DND-41 (cell line): ENCODE measurements around the gene RICTOR.

Experiments used
- ATAC-seq: fragments of 200-7000 bp; cut with Tn5 transposase; 3 replicates; pipeline ENCODE4 v1.9.1; 2021; ENCODE audit warnings: low read depth; ENCODE audit not compliant: insufficient read depth
- DNase-seq: peaks from one replicate; pipeline ENCODE4 v3.0.0-alpha.2; 2020
- H2AFZ ChIP-seq: 2 replicates; pipeline ENCODE4 v1.6.0; 2012; ENCODE audit warnings: low read depth, low read length
- H3K27ac ChIP-seq: 2 replicates; pipeline ENCODE4 v1.5.1; 2012; ENCODE audit warnings: low read length, inconsistent platforms
- H3K27me3 ChIP-seq: fragments of 200-600 bp; sonication (generic); 2 replicates; pipeline ENCODE4 v1.6.0; 2012; ENCODE audit warnings: low read length, mild to moderate bottlenecking, inconsistent platforms; ENCODE audit not compliant: insufficient read depth, poor library complexity
- H3K36me3 ChIP-seq: 2 replicates; pipeline ENCODE4 v1.5.1; 2012; ENCODE audit warnings: low read length, inconsistent platforms; ENCODE audit not compliant: insufficient read depth
- H3K4me1 ChIP-seq: 2 replicates; pipeline ENCODE4 v1.5.1; 2012; ENCODE audit warnings: mild to moderate bottlenecking, low read length; ENCODE audit not compliant: insufficient read depth
- H3K4me2 ChIP-seq: 2 replicates; pipeline ENCODE4 v1.6.0; 2012; ENCODE audit warnings: mild to moderate bottlenecking, moderate library complexity, low read length, inconsistent platforms; ENCODE audit not compliant: insufficient read depth
- H3K4me3 ChIP-seq, 2 experiments: fragments of 200-600 bp in 1 of 2; shearing (Covaris generic) in 1 of 2; 2 replicates each; pipeline ENCODE4 v1.5.1; 2012 to 2016; ENCODE audit warnings: inconsistent platforms in 2 of 2, low read length in 2 of 2, mild to moderate bottlenecking in 2 of 2, low read depth in 1 of 2, moderate library complexity in 1 of 2
- H3K79me2 ChIP-seq: 2 replicates; pipeline ENCODE4 v1.6.0; 2012; ENCODE audit warnings: low read length, inconsistent platforms; ENCODE audit not compliant: insufficient read depth
- H3K9ac ChIP-seq: 2 replicates; pipeline ENCODE4 v1.6.0; 2012; ENCODE audit warnings: low read depth, mild to moderate bottlenecking, inconsistent platforms, low read length, moderate library complexity
- H3K9me3 ChIP-seq: 2 replicates; pipeline ENCODE4 v1.5.1; 2012; ENCODE audit warnings: low read length, moderate library complexity, mild to moderate bottlenecking, inconsistent platforms; ENCODE audit not compliant: insufficient read depth, severe bottlenecking
- H4K20me1 ChIP-seq: 2 replicates; pipeline ENCODE4 v1.6.0; 2012; ENCODE audit warnings: low read length; ENCODE audit not compliant: insufficient read depth
- CTCF ChIP-seq: IDR thresholded peaks from 2 replicates; pipeline ENCODE4 v1.5.1; 2012; ENCODE audit warnings: borderline replicate concordance, low read length, moderate library complexity, mild to moderate bottlenecking; ENCODE audit not compliant: poor library complexity, severe bottlenecking; ENCODE audit errors: extremely low read depth
- EZH2 ChIP-seq: IDR thresholded peaks from 3 replicates; pipeline ENCODE4 v1.6.1; 2012; ENCODE audit warnings: borderline replicate concordance, low read depth, mild to moderate bottlenecking, moderate library complexity, low read length, inconsistent platforms; ENCODE audit not compliant: severe bottlenecking

Gene RICTOR

GRCh38 chr5:39093352-39093751 lies 19.2 kb upstream of the RICTOR start:
- no peak overlapping the region for H3K4me3 ChIP-seq
- no peak overlapping the region for H3K9ac ChIP-seq
- H3K4me2 ChIP-seq = no peak overlapping the region
- ATAC-seq = no peak
- H3K79me2 ChIP-seq = no peaks in the 10 kb centered on the region
- H3K36me3 ChIP-seq = no peaks in the 10 kb centered on the region
- no peaks in the 10 kb centered on the region for H4K20me1 ChIP-seq
- no peak for TF ChIP-seq CTCF
- TF ChIP-seq EZH2 = no peak
- no peak for DNase-seq
- no peaks in the 10 kb centered on the region for H3K4me1 ChIP-seq
- H2AFZ ChIP-seq = no peak overlapping the region
- H3K27me3 ChIP-seq = no peaks in the 10 kb centered on the region
- H3K9me3 ChIP-seq = no peaks in the 10 kb centered on the region
- no peak overlapping the region for H3K27ac ChIP-seq

- DNase-seq (no peak), ATAC-seq (no peak)
- Histone ChIP-seq H2AFZ (no peak overlapping the region), H3K4me3 (no peak overlapping the region), H3K27ac (no peak overlapping the region), H3K9me3 (no peaks in the 10 kb centered on the region), H3K9ac (no peak overlapping the region), H4K20me1 (no peaks in the 10 kb centered on the region), H3K79me2 (no peaks in the 10 kb centered on the region), H3K36me3 (no peaks in the 10 kb centered on the region), H3K27me3 (no peaks in the 10 kb centered on the region), H3K4me1 (no peaks in the 10 kb centered on the region), H3K4me2 (no peak overlapping the region)
- TF ChIP-seq CTCF (no peak), EZH2 (no peak)
These were observed 18.6 kb upstream of the RICTOR start for GRCh38 chr5:39092581-39093351.

GRCh38 chr5:39091940-39092580 lies 17.9 kb upstream of the RICTOR start:
- no peaks in the 10 kb centered on the region for H3K9me3 ChIP-seq
- H3K4me1 ChIP-seq = no peaks in the 10 kb centered on the region
- no peak overlapping the region for H2AFZ ChIP-seq

More at GRCh38 chr5:39091940-39092580, 17.9 kb upstream of the RICTOR start:
- H3K27me3 ChIP-seq = no peaks in the 10 kb centered on the region
- H3K27ac ChIP-seq = no peak overlapping the region
- no peak overlapping the region for H3K4me2 ChIP-seq
- no peaks in the 10 kb centered on the region for H3K79me2 ChIP-seq
- H3K4me3 ChIP-seq = no peak overlapping the region
- TF ChIP-seq EZH2 = no peak
- no peak for TF ChIP-seq CTCF
- H3K36me3 ChIP-seq = no peaks in the 10 kb centered on the region
- no peak for ATAC-seq
- no peaks in the 10 kb centered on the region for H4K20me1 ChIP-seq
- no peak overlapping the region for H3K9ac ChIP-seq
- DNase-seq = no peak
